GM12873 (cell line): ENCODE data around the gene EBPL.

ENCODE experiments used
- CTCF ChIP-seq: IDR thresholded peaks from 2 replicates; pipeline ENCODE4 v1.5.1; 2012; ENCODE audit warnings: low read depth, mild to moderate bottlenecking, moderate library complexity, low read length, control low read depth; ENCODE audit not compliant: insufficient read depth; ENCODE audit errors: missing control alignments

EBPL gene

GRCh38 chr13:49690995-49691784, at the start of gene EBPL:
EBPL (minus strand) TSS chr13:49691486; CDS start chr13:49691424, 62 bp downstream.
- no peak for TF ChIP-seq CTCF

- no peak for TF ChIP-seq CTCF
Measured at GRCh38 chr13:49740870-49741269, 49.6 kb upstream of the EBPL start.

GRCh38 chr13:49739498-49740187, 48.4 kb upstream of the EBPL start:
- TF ChIP-seq CTCF, result no peak

GRCh38 chr13:49733181-49733951, 42.1 kb upstream of the EBPL start:
- TF ChIP-seq CTCF, result no peak

GRCh38 chr13:49731766-49732165, 40.5 kb upstream of the EBPL start:
- no peak for TF ChIP-seq CTCF

- no peak for TF ChIP-seq CTCF
Measured at GRCh38 chr13:49716615-49717014, 25.3 kb upstream of the EBPL start.

GRCh38 chr13:49714757-49715156, 23.5 kb upstream of the EBPL start:
- no peak for TF ChIP-seq CTCF
